Endothelial cell of umbilical vein (primary cell): ENCODE measurements around the gene UBE2U. TPM values are rescaled to one million over a fixed set of nuclear protein-coding genes. Genes with fewer than 3 reads are reported as not detected.

Experiments used
- BruUV-seq: library from RNA; stranded (reverse); fragments of 400-500 nt; replicated peaks from 2 replicates; lab custom pipeline; 2021; lab: Mats Ljungman, UMichigan
- CTCF ChIA-PET: fragments of 300-600, 350-600 bp; sonication (Branson Sonifier 250); formaldehyde crosslinking; loops from one replicate; lab custom pipeline; 2021; ENCODE audit warnings: antibody characterized with exemption, inconsistent platforms; lab: Charles Lee
- POLR2A ChIA-PET: fragments of 300-600, 350-600 bp; sonication (Branson Sonifier 250); formaldehyde crosslinking; loops from one replicate; lab custom pipeline; 2021; ENCODE audit warnings: antibody characterized with exemption, inconsistent platforms; lab: Charles Lee
- DNase-seq: peaks from one replicate; pipeline ENCODE4 v3.0.0-alpha.2; 2011; ENCODE audit warnings: low read depth, low spot score
- FAIRE-seq: peaks from 2 replicates; lab custom pipeline; 2011; peaks lifted over from hg19 to GRCh38; lab: Jason Lieb, UNC
- H2AFZ ChIP-seq: 2 replicates; pipeline ENCODE4 v1.6.0; 2012; ENCODE audit warnings: low read depth, low read length, control low read depth, inconsistent platforms
- H3K27ac ChIP-seq: 2 replicates; pipeline ENCODE4 v1.5.1; 2011; ENCODE audit warnings: low read depth, mild to moderate bottlenecking, control low read depth, low read length, moderate library complexity; ENCODE audit not compliant: insufficient read depth
- H3K27me3 ChIP-seq, 2 experiments: 2 replicates each; pipeline versions ENCODE4 v1.6.0 to v1.6.1; 2011; ENCODE audit warnings: low read length in 2 of 2, mixed read lengths in 1 of 2; ENCODE audit not compliant: control insufficient read depth in 2 of 2, insufficient read depth in 2 of 2
- H3K36me3 ChIP-seq, 2 experiments: 2 replicates in 1 of 2; 3 replicates in 1 of 2; pipeline ENCODE4 v1.5.1; 2011; ENCODE audit warnings: low read length in 2 of 2, mild to moderate bottlenecking in 1 of 2, moderate library complexity in 1 of 2; ENCODE audit not compliant: control insufficient read depth in 2 of 2, insufficient read depth in 2 of 2; ENCODE audit errors: extremely low read depth in 1 of 2
- H3K4me1 ChIP-seq: 3 replicates; pipeline ENCODE4 v1.5.1; 2011; ENCODE audit warnings: mild to moderate bottlenecking, low read length; ENCODE audit not compliant: control insufficient read depth, insufficient read depth; ENCODE audit errors: extremely low read depth
- H3K4me2 ChIP-seq: 2 replicates; pipeline ENCODE4 v1.6.1; 2011; ENCODE audit warnings: low read length, control low read depth, mixed read lengths; ENCODE audit not compliant: insufficient read depth
- H3K4me3 ChIP-seq, 3 experiments: fragments of 200-600 bp in 1 of 3; sonication (generic), shearing (Covaris generic) in 1 of 3; replicated peaks in 1 of 3; 2 replicates each; pipeline ENCODE4 v1.5.1; 2011 to 2016; ENCODE audit warnings: control low read depth in 3 of 3, low read length in 3 of 3, mild to moderate bottlenecking in 2 of 3, inconsistent platforms in 1 of 3, low read depth in 1 of 3, moderate library complexity in 1 of 3; ENCODE audit not compliant: insufficient read depth in 1 of 3
- H3K79me2 ChIP-seq: 2 replicates; pipeline ENCODE4 v1.6.0; 2012; ENCODE audit warnings: low read length, inconsistent platforms; ENCODE audit not compliant: control insufficient read depth, insufficient read depth
- H3K9ac ChIP-seq: replicated peaks from 2 replicates; pipeline ENCODE3; 2011; ENCODE audit warnings: low read length, control low read depth; ENCODE audit not compliant: insufficient read depth; ENCODE audit errors: extremely low read depth
- H3K9me1 ChIP-seq: replicated peaks from 3 replicates; pipeline ENCODE4 v1.6.0; 2011; ENCODE audit warnings: mild to moderate bottlenecking, low read length; ENCODE audit not compliant: control insufficient read depth, insufficient read depth; ENCODE audit errors: extremely low read depth
- H3K9me3 ChIP-seq: replicated peaks from 2 replicates; pipeline ENCODE4 v1.5.1; 2012; ENCODE audit warnings: low read length, inconsistent platforms; ENCODE audit not compliant: control insufficient read depth, insufficient read depth
- H4K20me1 ChIP-seq: replicated peaks from 2 replicates; pipeline ENCODE3; 2011; ENCODE audit warnings: mild to moderate bottlenecking, low read length; ENCODE audit not compliant: control insufficient read depth, insufficient read depth; ENCODE audit errors: extremely low read depth
- FOS ChIP-seq: IDR thresholded peaks from 2 replicates; pipeline ENCODE4 v1.6.1; 2011; ENCODE audit warnings: mild to moderate bottlenecking, low read length, moderate library complexity, borderline replicate concordance; ENCODE audit not compliant: insufficient read depth
- GATA2 ChIP-seq: IDR thresholded peaks from 2 replicates; pipeline ENCODE4 v1.7.0; 2011; ENCODE audit warnings: low read depth, mild to moderate bottlenecking, moderate library complexity, mixed read lengths, low read length; ENCODE audit not compliant: insufficient read length, insufficient read depth
- dilution Hi-C: fragments of 300-500 bp; cut with MboI; formaldehyde crosslinking; loops from one replicate; pipeline ENCODE4 v1.15.0; 2019; ENCODE audit warnings: low sequenced_read_pairs; ENCODE audit not compliant: extremely low pct_ligation_motif_present
- intact Hi-C: fragments of 100-400 bp; cut with micrococcal nuclease; formaldehyde crosslinking; loops from one replicate; pipeline ENCODE4 v1.10.0; 2022
- polyA plus RNA-seq, 4 experiments: library from polyadenylated mRNA; depleted of rRNA in 3 of 4; stranded (reverse) in 3 of 4; unstranded in 1 of 4; fragments of >200 nt; gene quantifications; 2 replicates each; pipeline versions ENCODE4 v1.2.1 to v1.2.3, GENCODE V29; 2011 to 2012; ENCODE audit warnings: missing spikeins in 1 of 4
- total RNA-seq: library from RNA; stranded (reverse); gene quantifications from 2 replicates; pipeline ENCODE4 v1.2.3, GENCODE V29; 2021
- TF ChIP-seq, protein P1 (sequence below), 2 donors: IDR thresholded peaks; 1 replicate in 1 of 2; 2 replicates in 1 of 2; pipeline ENCODE4 v1.5.1; 2011; ENCODE audit warnings: low read length in 2 of 2, mild to moderate bottlenecking in 2 of 2, moderate library complexity in 2 of 2, control low read depth in 1 of 2, inconsistent platforms in 1 of 2, low read depth in 1 of 2; ENCODE audit not compliant: insufficient read depth in 1 of 2; ENCODE audit errors: extremely low read depth in 1 of 2

Gene UBE2U
- total and polyA plus RNA-seq, 2 donors (not counting 3 experiments of a cell fraction or from before 2014, with no cell fraction given): not detected

DNA sequence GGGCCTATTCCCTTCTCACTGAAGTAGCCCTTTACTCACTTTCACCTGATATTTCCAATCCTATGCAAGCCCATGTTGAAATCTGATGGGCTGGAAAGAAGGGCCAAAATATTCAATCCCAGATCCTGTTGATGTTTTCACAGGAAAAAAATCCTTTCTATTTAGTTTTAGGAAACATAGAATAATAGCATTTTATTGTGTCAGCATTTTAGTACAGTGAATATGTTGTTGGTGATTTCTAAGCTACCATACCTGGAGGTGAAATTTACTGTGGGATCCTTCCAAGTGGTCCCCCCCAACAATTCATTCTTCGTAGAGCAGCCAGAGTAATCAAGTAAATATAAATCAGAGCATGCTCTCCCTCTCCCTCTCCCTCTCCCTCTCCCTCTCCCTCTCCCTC is 3.4 kb upstream of the UBE2U start:
- CTCF ChIA-PET: no interaction called here

DNA sequence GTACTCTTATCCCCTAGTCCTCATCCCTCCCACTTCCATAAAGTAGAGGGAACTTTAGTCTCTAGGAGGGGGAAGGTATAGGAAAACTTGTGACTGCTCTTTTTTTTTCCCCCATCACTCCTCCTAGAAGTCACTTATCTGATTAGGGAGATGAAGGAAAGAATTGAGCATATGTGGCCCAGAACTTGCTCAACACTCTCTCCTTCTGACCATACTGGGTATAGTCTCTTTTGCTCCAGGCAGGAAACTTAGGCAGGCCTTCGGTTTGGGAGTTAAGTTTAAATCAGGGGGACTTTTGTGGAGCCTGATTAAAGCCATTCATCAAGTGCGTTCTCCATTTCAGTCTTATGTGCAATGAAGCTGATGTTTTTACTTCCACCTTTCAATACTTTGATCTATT is 5.8 kb downstream of the UBE2U start:
- dilution Hi-C loops (no loop called here), intact Hi-C loops (no loop called here)
- DNase-seq: no peak
- Histone ChIP-seq H3K79me2 (no peaks in the 10 kb centered on the region), H4K20me1 (no peaks in the 10 kb centered on the region), H3K9me1 (no peaks in the 10 kb centered on the region), H3K27ac (no peak overlapping the region), H2AFZ (no peak overlapping the region), H3K4me1 (no peaks in the 10 kb centered on the region), H3K9ac (no peak overlapping the region), H3K36me3 (no peaks in the 10 kb centered on the region), H3K4me3 (no peak overlapping the region), H3K4me2 (no peak overlapping the region), H3K9me3 (no peaks in the 10 kb centered on the region), H3K27me3 (peaks cover 0 to 7% of the 10 kb centered on the region in 2 experiments)
- ChIA-PET CTCF (no interaction called here), POLR2A (no interaction called here)
- TF ChIP-seq, protein P1, sequence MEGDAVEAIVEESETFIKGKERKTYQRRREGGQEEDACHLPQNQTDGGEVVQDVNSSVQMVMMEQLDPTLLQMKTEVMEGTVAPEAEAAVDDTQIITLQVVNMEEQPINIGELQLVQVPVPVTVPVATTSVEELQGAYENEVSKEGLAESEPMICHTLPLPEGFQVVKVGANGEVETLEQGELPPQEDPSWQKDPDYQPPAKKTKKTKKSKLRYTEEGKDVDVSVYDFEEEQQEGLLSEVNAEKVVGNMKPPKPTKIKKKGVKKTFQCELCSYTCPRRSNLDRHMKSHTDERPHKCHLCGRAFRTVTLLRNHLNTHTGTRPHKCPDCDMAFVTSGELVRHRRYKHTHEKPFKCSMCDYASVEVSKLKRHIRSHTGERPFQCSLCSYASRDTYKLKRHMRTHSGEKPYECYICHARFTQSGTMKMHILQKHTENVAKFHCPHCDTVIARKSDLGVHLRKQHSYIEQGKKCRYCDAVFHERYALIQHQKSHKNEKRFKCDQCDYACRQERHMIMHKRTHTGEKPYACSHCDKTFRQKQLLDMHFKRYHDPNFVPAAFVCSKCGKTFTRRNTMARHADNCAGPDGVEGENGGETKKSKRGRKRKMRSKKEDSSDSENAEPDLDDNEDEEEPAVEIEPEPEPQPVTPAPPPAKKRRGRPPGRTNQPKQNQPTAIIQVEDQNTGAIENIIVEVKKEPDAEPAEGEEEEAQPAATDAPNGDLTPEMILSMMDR (IDR thresholded peaks at IDR 0.05; ENCODE audit: extremely low read depth in 1 of 2, insufficient read depth in 1 of 2, low read depth in 1 of 2, low read length in 2 of 2): no peak
- no TSS peak for BruUV-seq
- FAIRE-seq: no peak

More for the DNA sequence above, 3.4 kb upstream of the UBE2U start:
- intact Hi-C loops (no loop called here), dilution Hi-C loops (no loop called here)
- Histone ChIP-seq H3K4me1 (no peaks in the 10 kb centered on the region), H2AFZ (no peak overlapping the region), H4K20me1 (no peaks in the 10 kb centered on the region), H3K9me1 (no peaks in the 10 kb centered on the region), H3K36me3 (no peaks in the 10 kb centered on the region), H3K27me3 (peaks cover 0 to 5% of the 10 kb centered on the region in 2 experiments), H3K4me3 (no peak overlapping the region), H3K79me2 (no peaks in the 10 kb centered on the region), H3K27ac (no peak overlapping the region), H3K9me3 (no peaks in the 10 kb centered on the region), H3K9ac (no peak overlapping the region), H3K4me2 (no peak overlapping the region)
- DNase-seq: no peak
- BruUV-seq: no TSS peak
- POLR2A ChIA-PET: no interaction called here
- no peak for FAIRE-seq
- no peak for TF ChIP-seq FOS
- TF ChIP-seq GATA2: no peak
